HL-60 (cell line): Measurements from ENCODE around the gene FAM170A.

ENCODE experiments used
- DNase-seq, 2 experiments: peaks; one replicate each; pipeline ENCODE4 v3.0.0-alpha.2; 2010 to 2020; ENCODE audit warnings: low read depth in 1 of 2, low spot score in 1 of 2
- H3K27ac ChIP-seq: fragments of 250-450 bp; sonication (Bioruptor Pico); replicated peaks from 2 replicates; pipeline ENCODE4 v1.5.1; 2020; ENCODE audit warnings: mild to moderate bottlenecking, moderate library complexity
- H3K27me3 ChIP-seq: fragments of 250-450 bp; sonication (Bioruptor Pico); 2 replicates; pipeline ENCODE4 v1.5.1; 2021; ENCODE audit warnings: mild to moderate bottlenecking, moderate library complexity; ENCODE audit not compliant: insufficient read depth, poor library complexity, severe bottlenecking
- H3K4me3 ChIP-seq: replicated peaks from 2 replicates; pipeline ENCODE4 v1.5.1; 2011; ENCODE audit warnings: mild to moderate bottlenecking, control low read depth, low read length; ENCODE audit not compliant: insufficient read depth
- GABPA ChIP-seq: IDR thresholded peaks from 2 replicates; pipeline ENCODE4 v1.6.1; 2012; ENCODE audit warnings: low read depth
- POLR2AphosphoS5 ChIP-seq: IDR thresholded peaks from 2 replicates; pipeline ENCODE4 v1.6.1; 2012; ENCODE audit warnings: low read depth
- SPI1 ChIP-seq: IDR thresholded peaks from 2 replicates; pipeline ENCODE4 v1.6.1; 2012; ENCODE audit warnings: low read depth, mild to moderate bottlenecking, borderline replicate concordance
- TF ChIP-seq, protein P1 (sequence below): IDR thresholded peaks from one replicate; pipeline ENCODE4 v1.5.1; 2011; ENCODE audit warnings: low read length, control low read depth, inconsistent platforms; ENCODE audit not compliant: insufficient read depth
- TF ChIP-seq, protein P2 (sequence below): IDR thresholded peaks from 2 replicates; pipeline ENCODE4 v1.6.1; 2012; ENCODE audit warnings: low read depth; ENCODE audit not compliant: insufficient replicate concordance

The FAM170A gene

DNA sequence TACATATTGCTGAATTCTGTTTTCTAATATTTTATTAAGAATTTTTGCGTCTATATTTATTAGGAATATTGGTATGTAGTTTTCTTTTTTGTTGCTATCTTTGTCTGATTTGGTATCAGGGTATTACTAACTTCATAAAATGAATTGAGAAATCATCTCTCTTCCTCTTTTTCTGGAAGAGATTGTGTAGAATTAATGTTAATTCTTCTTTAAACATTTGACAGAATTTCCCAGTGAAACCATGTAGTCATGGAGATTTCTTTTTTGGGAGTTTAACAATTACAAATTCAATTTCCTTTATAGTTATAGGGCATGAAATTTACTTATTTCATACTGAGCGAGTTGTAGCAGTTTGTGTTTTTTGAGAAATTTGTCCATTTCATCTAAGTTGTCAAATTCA is 3.3 kb upstream of the FAM170A start:
- Histone ChIP-seq H3K27me3 (no peaks in the 10 kb centered on the region), H3K27ac (no peak overlapping the region), H3K4me3 (no peak overlapping the region)
- TF ChIP-seq, protein P1, sequence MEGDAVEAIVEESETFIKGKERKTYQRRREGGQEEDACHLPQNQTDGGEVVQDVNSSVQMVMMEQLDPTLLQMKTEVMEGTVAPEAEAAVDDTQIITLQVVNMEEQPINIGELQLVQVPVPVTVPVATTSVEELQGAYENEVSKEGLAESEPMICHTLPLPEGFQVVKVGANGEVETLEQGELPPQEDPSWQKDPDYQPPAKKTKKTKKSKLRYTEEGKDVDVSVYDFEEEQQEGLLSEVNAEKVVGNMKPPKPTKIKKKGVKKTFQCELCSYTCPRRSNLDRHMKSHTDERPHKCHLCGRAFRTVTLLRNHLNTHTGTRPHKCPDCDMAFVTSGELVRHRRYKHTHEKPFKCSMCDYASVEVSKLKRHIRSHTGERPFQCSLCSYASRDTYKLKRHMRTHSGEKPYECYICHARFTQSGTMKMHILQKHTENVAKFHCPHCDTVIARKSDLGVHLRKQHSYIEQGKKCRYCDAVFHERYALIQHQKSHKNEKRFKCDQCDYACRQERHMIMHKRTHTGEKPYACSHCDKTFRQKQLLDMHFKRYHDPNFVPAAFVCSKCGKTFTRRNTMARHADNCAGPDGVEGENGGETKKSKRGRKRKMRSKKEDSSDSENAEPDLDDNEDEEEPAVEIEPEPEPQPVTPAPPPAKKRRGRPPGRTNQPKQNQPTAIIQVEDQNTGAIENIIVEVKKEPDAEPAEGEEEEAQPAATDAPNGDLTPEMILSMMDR, result no peak
- no peak for TF ChIP-seq SPI1
- TF ChIP-seq, protein P2, sequence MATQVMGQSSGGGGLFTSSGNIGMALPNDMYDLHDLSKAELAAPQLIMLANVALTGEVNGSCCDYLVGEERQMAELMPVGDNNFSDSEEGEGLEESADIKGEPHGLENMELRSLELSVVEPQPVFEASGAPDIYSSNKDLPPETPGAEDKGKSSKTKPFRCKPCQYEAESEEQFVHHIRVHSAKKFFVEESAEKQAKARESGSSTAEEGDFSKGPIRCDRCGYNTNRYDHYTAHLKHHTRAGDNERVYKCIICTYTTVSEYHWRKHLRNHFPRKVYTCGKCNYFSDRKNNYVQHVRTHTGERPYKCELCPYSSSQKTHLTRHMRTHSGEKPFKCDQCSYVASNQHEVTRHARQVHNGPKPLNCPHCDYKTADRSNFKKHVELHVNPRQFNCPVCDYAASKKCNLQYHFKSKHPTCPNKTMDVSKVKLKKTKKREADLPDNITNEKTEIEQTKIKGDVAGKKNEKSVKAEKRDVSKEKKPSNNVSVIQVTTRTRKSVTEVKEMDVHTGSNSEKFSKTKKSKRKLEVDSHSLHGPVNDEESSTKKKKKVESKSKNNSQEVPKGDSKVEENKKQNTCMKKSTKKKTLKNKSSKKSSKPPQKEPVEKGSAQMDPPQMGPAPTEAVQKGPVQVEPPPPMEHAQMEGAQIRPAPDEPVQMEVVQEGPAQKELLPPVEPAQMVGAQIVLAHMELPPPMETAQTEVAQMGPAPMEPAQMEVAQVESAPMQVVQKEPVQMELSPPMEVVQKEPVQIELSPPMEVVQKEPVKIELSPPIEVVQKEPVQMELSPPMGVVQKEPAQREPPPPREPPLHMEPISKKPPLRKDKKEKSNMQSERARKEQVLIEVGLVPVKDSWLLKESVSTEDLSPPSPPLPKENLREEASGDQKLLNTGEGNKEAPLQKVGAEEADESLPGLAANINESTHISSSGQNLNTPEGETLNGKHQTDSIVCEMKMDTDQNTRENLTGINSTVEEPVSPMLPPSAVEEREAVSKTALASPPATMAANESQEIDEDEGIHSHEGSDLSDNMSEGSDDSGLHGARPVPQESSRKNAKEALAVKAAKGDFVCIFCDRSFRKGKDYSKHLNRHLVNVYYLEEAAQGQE, result no peak
- TF ChIP-seq GABPA, result no peak
- TF ChIP-seq POLR2AphosphoS5, result no peak
- DNase-seq, result no peak

DNA sequence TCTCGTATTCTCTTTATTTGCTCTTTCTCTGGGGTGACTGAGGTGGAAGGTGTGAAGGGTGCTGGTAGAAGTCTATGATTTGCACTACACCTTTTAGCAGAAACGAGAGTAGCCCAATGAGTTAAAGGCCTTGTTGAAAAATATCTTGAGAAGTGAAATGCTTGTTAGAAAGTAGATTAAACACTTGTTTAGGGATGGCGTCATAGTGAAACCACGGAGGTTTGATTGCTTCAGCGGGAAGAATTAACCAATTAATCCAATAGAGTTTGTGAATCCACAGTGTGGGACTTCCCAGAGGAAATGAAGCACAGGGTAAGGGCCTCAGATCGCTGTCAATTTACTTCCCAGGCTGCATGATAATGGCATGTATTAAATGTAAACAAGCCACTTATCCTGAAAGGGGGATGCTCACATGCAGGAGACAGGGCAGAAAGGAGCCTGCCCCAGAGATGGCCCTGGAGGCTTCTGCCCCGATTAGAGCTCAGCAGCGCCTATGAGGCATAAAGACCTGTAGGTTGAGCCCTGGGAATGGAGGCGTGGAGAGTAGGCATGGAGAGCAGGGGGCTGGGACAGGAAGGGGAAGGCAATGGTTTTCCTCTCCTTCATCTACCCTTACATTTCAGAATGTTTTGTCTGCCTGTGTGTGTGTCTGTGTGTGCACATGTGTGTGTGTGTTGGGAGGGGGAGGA is 1.5 kb downstream of the FAM170A start:
- DNase-seq, result no peak
- H3K27me3 ChIP-seq, result no peaks in the 10 kb centered on the region
- H3K4me3 ChIP-seq, result no peak overlapping the region
- no peak overlapping the region for H3K27ac ChIP-seq
- no peak for TF ChIP-seq POLR2AphosphoS5
- TF ChIP-seq SPI1, result no peak
- TF ChIP-seq, protein P2, result no peak
- no peak for TF ChIP-seq GABPA
- TF ChIP-seq, protein P1, result no peak

DNA sequence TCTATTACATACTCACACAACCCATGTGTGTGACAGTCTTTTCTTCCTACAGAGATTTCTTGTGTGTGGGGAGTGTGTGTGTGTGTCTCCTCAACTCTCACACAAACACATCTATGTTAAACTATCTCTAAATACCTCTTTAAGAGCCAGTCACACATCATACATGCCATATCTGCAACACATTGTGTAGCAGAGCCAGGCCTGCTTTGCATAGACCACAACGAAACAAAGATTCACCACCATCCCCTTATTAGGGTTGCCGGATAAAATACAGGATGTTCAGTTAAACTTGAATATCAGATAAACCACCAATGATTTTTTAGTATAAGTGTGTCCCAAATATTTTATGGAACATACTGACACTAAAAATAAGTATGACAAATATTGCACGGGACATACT is 2.3 kb downstream of the FAM170A start:
- TF ChIP-seq, protein P1, result no peak
- TF ChIP-seq, protein P2, result no peak
- TF ChIP-seq GABPA (no peak), SPI1 (no peak)
- DNase-seq, result no peak
- no peak overlapping the region for H3K27ac ChIP-seq

More for the DNA sequence above, 2.3 kb downstream of the FAM170A start:
- Histone ChIP-seq H3K4me3 (no peak overlapping the region), H3K27me3 (no peaks in the 10 kb centered on the region)
